GM12878 (cell line): ENCODE measurements around the gene SSBP2. TPM values are rescaled to one million over a fixed set of nuclear protein-coding genes. Genes with fewer than 3 reads are reported as not detected.

ENCODE experiments used
- ATAC-seq: fragments of 200-7000 bp; cut with Tn5 transposase; 3 replicates; pipeline ENCODE4 v1.9.1; 2020; ENCODE audit warnings: mild to moderate bottlenecking, moderate library complexity
- BruUV-seq: library from RNA; stranded (reverse); fragments of 400-500 nt; replicated peaks from 2 replicates; lab custom pipeline; 2021; lab: Mats Ljungman, UMichigan
- CTCF ChIA-PET: fragments of 300-600 bp; sonication (Branson Sonifier 250); formaldehyde crosslinking; extraction: SDS; loops from one replicate; lab custom pipeline; 2021; ENCODE audit warnings: inconsistent platforms; lab: Yijun Ruan, JAX
- POLR2A ChIA-PET: fragments of 350-600 bp; formaldehyde crosslinking; extraction: SDS; loops from one replicate; lab custom pipeline; 2021; ENCODE audit warnings: inconsistent platforms; lab: Charles Lee
- RAD21 ChIA-PET: fragments of 300-600 bp; sonication (Branson Sonifier 250); formaldehyde crosslinking; loops from one replicate; lab custom pipeline; 2023; ENCODE audit warnings: antibody characterized with exemption; ENCODE audit not compliant: unreplicated experiment; lab: Charles Lee
- SMC1A ChIA-PET: fragments of 300-600 bp; sonication (Branson Sonifier 250); formaldehyde crosslinking; loops from one replicate; lab custom pipeline; 2023; ENCODE audit not compliant: unreplicated experiment, uncharacterized antibody; lab: Charles Lee
- DNase-seq: peaks from one replicate; pipeline ENCODE4 v3.0.0-alpha.2; 2011; ENCODE audit warnings: low read depth, low spot score
- FAIRE-seq: peaks from 3 replicates; lab custom pipeline; 2011; peaks lifted over from hg19 to GRCh38; lab: Jason Lieb, UNC
- H2AFZ ChIP-seq: 2 replicates; pipeline ENCODE4 v1.6.0; 2011; ENCODE audit warnings: low read depth, low read length, control low read depth; ENCODE audit not compliant: control insufficient read depth
- H3K27ac ChIP-seq: 2 replicates; pipeline ENCODE4 v1.5.1; 2011; ENCODE audit warnings: control low read depth; ENCODE audit not compliant: control insufficient read depth, insufficient read depth
- H3K27me3 ChIP-seq, 2 experiments: replicated peaks in 1 of 2; 2 replicates each; pipeline versions ENCODE4 v1.6.0 to v1.6.1; 2011; ENCODE audit warnings: low read length in 1 of 2; ENCODE audit not compliant: control insufficient read depth in 2 of 2, insufficient read depth in 2 of 2
- H3K36me3 ChIP-seq, 2 experiments: 2 replicates each; pipeline ENCODE4 v1.5.1; 2011; ENCODE audit warnings: low read length in 1 of 2; ENCODE audit not compliant: control insufficient read depth in 2 of 2, insufficient read depth in 2 of 2
- H3K4me1 ChIP-seq: 2 replicates; pipeline ENCODE4 v1.6.1; 2011; ENCODE audit warnings: mild to moderate bottlenecking, low read length, moderate library complexity, mixed read lengths; ENCODE audit not compliant: control insufficient read depth, insufficient read depth
- H3K4me2 ChIP-seq: 2 replicates; pipeline ENCODE4 v1.6.0; 2011; ENCODE audit warnings: control low read depth; ENCODE audit not compliant: control insufficient read depth, insufficient read depth
- H3K4me3 ChIP-seq: fragments of 200-600 bp; sonication (generic); 2 replicates; pipeline ENCODE4 v1.5.1; 2016
- H3K79me2 ChIP-seq: 2 replicates; pipeline ENCODE4 v1.6.0; 2011; ENCODE audit warnings: low read length; ENCODE audit not compliant: control insufficient read depth, insufficient read depth
- H3K9ac ChIP-seq: 2 replicates; pipeline ENCODE4 v1.8.0; 2011; ENCODE audit warnings: low read length, control low read depth, mixed read lengths; ENCODE audit not compliant: control insufficient read depth, insufficient read depth
- H3K9me3 ChIP-seq: replicated peaks from 3 replicates; pipeline ENCODE4 v1.5.1; 2011; ENCODE audit warnings: mild to moderate bottlenecking, low read length; ENCODE audit not compliant: control insufficient read depth, insufficient read depth
- H4K20me1 ChIP-seq: 2 replicates; pipeline ENCODE4 v1.6.0; 2011; ENCODE audit not compliant: control insufficient read depth, insufficient read depth
- LARP7 ChIP-seq: fragments of 450-650 bp; IDR thresholded peaks from 2 replicates; pipeline ENCODE4 v1.6.1; 2017; ENCODE audit warnings: mild to moderate bottlenecking
- MTA2 ChIP-seq: fragments of 450-650 bp; IDR thresholded peaks from 2 replicates; pipeline ENCODE4 v1.6.1; 2016; ENCODE audit warnings: low read depth, mild to moderate bottlenecking, moderate library complexity
- ZNF24 ChIP-seq: fragments of 450-650 bp; IDR thresholded peaks from 2 replicates; pipeline ENCODE4 v1.6.1; 2017; ENCODE audit warnings: antibody characterized with exemption, mild to moderate bottlenecking
- WGBS: methylation state at CpG from one replicate; pipeline ENCODE4 v1.1.6; 2016; ENCODE audit warnings: low lambda C conversion rate; ENCODE audit not compliant: insufficient replicate concordance, insufficient coverage; ENCODE audit errors: missing lambda C conversion rate; 5-methylcytosine and 5-hydroxymethylcytosine counted together
- in situ Hi-C: fragments of 300-500 bp; cut with MboI; formaldehyde crosslinking; loops from 9 replicates; pipeline ENCODE4 v1.14.3; 2018; ENCODE audit warnings: mixed read lengths
- intact Hi-C: fragments of 100-400 bp; cut with micrococcal nuclease; formaldehyde crosslinking; loops from one replicate; pipeline ENCODE4 v1.14.2; 2022; ENCODE audit not compliant: unreplicated experiment
- polyA plus RNA-seq, 11 experiments: library from polyadenylated mRNA; depleted of rRNA in 4 of 11; unstranded in 6 of 11; stranded (reverse) in 5 of 11; fragments of >200 nt; fragmentation: Nextera tagmentation in 4 of 11; fragmentation: Illumina TruSeq in 1 of 11; extraction: Ambion mirVana in 4 of 11; extraction: Trizol in 1 of 11; gene quantifications; 1 replicate in 1 of 11; 2 replicates in 10 of 11; pipeline versions ENCODE4 v1.2.1 to v1.2.3, GENCODE V29; 2011 to 2016; ENCODE audit warnings: inconsistent platforms in 2 of 11, missing spikeins in 2 of 11, low read depth in 1 of 11
- total RNA-seq, 4 experiments: library from RNA; depleted of rRNA in 3 of 4; stranded (reverse); fragments of >200 nt in 3 of 4; fragmentation: Illumina TruSeq in 1 of 4; extraction: Trizol in 1 of 4; gene quantifications; 2 replicates each; pipeline versions ENCODE4 v1.2.1 to v1.2.3, GENCODE V29; 2013 to 2021
- TF ChIP-seq, protein P1 (sequence below): fragments of 450-650 bp; IDR thresholded peaks from 2 replicates; pipeline ENCODE4 v1.6.1; 2017; ENCODE audit warnings: mild to moderate bottlenecking
- TF ChIP-seq, protein P2 (sequence below), 3 experiments: IDR thresholded peaks in 2 of 3; conservative IDR thresholded peaks in 1 of 3; 2 replicates each; pipeline ENCODE4 v1.5.1; 2011; ENCODE audit warnings: low read depth in 3 of 3, low read length in 3 of 3, mild to moderate bottlenecking in 3 of 3, control low read depth in 2 of 3, moderate library complexity in 2 of 3, inconsistent platforms in 1 of 3, mixed read lengths in 1 of 3; ENCODE audit not compliant: control insufficient read depth in 2 of 3, insufficient read depth in 1 of 3; ENCODE audit errors: extremely low read depth in 1 of 3

SSBP2 gene
- total and polyA plus RNA-seq, 10 of the 15 experiments (the other 5 are each of a cell fraction or from before 2014, with no cell fraction given): 52.2 to 132 (median 110) TPM

DNA sequence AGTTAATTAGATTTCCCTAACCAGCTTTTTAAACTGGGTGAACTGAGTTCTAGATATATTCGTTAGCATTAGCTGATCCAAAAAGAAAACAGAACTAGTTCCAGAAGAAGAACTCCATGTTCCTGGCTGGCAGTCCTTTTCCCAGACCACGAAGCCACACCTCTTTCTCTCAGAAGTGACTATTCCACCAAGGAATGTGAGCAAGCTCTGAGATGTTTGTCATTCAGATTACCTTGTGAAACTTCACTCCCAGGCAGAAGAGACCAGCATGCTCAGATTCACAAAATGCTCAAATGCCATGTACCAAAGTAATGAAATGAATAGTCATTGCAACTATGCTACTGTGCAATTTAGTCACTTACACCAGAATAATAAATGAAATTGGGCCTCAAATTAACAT is 4.4 kb upstream of the SSBP2 start (continued):
- TF ChIP-seq MTA2: no peak
- no peak for TF ChIP-seq ZNF24
- TF ChIP-seq LARP7: no peak

DNA sequence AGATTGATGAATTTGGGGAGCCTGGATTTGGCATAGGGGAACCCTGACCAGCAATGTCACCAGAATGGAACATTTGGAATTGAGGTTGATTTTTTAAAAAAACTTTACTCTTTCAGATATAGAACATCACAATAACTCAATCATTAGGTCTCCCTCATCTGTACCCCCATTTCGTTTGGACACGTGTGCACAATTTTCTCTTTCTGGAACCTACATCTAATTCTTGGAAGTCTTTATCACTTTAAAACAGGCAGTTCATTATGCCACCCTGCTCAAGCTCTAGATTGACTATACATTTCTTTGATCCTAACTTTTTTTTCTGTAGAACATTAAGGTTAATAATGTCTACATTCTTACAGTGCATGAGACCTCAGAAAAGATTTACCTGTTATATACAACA is 3.7 kb upstream of the SSBP2 start:
- Histone ChIP-seq H3K27me3 (no peaks in the 10 kb centered on the region), H3K27ac (no peak overlapping the region), H3K36me3 (no peaks in the 10 kb centered on the region), H3K4me2 (no peak overlapping the region), H4K20me1 (no peaks in the 10 kb centered on the region), H3K9ac (no peak overlapping the region), H3K4me3 (no peak overlapping the region), H2AFZ (no peak overlapping the region), H3K4me1 (no peaks in the 10 kb centered on the region), H3K9me3 (no peaks in the 10 kb centered on the region), H3K79me2 (peaks cover 7% of the 10 kb centered on the region)
- SMC1A ChIA-PET: interaction anchor here (0.7 to 6.7 kb wide), 8 partner anchors 10 to 1053 kb away, joined by 3 to 56 read pairs (median 4); no protein-coding TSS in a partner anchor
- CTCF ChIA-PET: interaction anchor here (1.2 to 2.8 kb wide), 4 partner anchors 24 to 411 kb away, joined by 3 to 7 read pairs (median 6); no protein-coding TSS in a partner anchor
- ATAC-seq: no peak
- in situ Hi-C loops (loop anchor here (5.0 kb wide), 1 partner anchor 93 kb away; no protein-coding TSS in a partner anchor), intact Hi-C loops (loop anchor here (10.0 kb wide), 1 partner anchor 330 kb away; no protein-coding TSS in a partner anchor)
- no peak for FAIRE-seq
- POLR2A ChIA-PET: interaction anchor here (0.8 kb wide), 1 partner anchor 97 kb away, joined by 5 read pairs; no protein-coding TSS in a partner anchor
- RAD21 ChIA-PET: interaction anchor here (1.4 kb wide), 1 partner anchor 21 kb away, joined by 3 read pairs; no protein-coding TSS in a partner anchor
- TF ChIP-seq, protein P1, sequence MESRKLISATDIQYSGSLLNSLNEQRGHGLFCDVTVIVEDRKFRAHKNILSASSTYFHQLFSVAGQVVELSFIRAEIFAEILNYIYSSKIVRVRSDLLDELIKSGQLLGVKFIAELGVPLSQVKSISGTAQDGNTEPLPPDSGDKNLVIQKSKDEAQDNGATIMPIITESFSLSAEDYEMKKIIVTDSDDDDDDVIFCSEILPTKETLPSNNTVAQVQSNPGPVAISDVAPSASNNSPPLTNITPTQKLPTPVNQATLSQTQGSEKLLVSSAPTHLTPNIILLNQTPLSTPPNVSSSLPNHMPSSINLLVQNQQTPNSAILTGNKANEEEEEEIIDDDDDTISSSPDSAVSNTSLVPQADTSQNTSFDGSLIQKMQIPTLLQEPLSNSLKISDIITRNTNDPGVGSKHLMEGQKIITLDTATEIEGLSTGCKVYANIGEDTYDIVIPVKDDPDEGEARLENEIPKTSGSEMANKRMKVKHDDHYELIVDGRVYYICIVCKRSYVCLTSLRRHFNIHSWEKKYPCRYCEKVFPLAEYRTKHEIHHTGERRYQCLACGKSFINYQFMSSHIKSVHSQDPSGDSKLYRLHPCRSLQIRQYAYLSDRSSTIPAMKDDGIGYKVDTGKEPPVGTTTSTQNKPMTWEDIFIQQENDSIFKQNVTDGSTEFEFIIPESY: no peak
- TF ChIP-seq, protein P2, sequence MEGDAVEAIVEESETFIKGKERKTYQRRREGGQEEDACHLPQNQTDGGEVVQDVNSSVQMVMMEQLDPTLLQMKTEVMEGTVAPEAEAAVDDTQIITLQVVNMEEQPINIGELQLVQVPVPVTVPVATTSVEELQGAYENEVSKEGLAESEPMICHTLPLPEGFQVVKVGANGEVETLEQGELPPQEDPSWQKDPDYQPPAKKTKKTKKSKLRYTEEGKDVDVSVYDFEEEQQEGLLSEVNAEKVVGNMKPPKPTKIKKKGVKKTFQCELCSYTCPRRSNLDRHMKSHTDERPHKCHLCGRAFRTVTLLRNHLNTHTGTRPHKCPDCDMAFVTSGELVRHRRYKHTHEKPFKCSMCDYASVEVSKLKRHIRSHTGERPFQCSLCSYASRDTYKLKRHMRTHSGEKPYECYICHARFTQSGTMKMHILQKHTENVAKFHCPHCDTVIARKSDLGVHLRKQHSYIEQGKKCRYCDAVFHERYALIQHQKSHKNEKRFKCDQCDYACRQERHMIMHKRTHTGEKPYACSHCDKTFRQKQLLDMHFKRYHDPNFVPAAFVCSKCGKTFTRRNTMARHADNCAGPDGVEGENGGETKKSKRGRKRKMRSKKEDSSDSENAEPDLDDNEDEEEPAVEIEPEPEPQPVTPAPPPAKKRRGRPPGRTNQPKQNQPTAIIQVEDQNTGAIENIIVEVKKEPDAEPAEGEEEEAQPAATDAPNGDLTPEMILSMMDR (IDR thresholded peaks at IDR 0.05 in 2 of 3, conservative IDR thresholded peaks at IDR 0.05 in 1 of 3; ENCODE audit: control insufficient read depth in 2 of 3, extremely low read depth in 1 of 3, insufficient read depth in 1 of 3, low read depth in 3 of 3, low read length in 3 of 3): no peak
- WGBS: 98% methylated on average over 2 of the region's 2 CpGs
- DNase-seq: no peak
- BruUV-seq: no TSS peak
